ENCODE data around the gene NR5A2. TPM values are rescaled to one million over a fixed set of nuclear protein-coding genes. Genes with fewer than 3 reads are reported as not detected.

The NR5A2 gene
- total RNA-seq, 2 donors from 2014 or later: 0.44 to 0.63 TPM

DNA sequence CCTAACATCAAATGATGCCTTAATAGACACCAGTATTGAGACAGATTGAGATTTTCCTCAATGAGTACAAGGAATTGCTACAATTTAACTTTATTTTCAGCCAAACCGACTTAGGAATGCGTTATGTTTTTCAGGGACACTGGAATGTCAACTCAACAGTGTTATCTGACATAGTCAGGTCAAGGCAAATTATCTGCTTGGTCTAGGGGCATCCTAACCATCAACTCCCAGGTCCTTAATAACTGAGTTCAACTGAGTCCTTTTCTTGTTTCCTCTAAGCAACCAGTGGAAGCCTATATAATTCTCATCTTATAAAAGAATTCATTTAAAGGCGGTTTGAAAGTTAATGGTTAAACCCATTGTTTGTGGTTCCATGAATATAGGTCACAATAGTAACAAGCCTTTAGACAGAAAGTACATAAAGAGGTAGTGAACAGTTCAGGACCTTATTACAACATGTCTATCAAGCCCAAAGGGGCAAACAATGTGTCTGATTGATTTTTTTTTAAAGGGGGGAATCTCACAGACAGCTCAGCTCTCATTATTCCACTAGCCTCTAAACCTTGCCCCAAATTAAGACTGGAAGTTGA lies 32.3 kb upstream of the NR5A2 start:
- H3K36me3 ChIP-seq: no peaks in the 10 kb centered on the region
- H3K27me3 ChIP-seq: no peaks in the 10 kb centered on the region
- no peaks in the 10 kb centered on the region for H3K9me3 ChIP-seq
- DNase-seq (ENCODE audit: low spot score): no peak
- H3K27ac ChIP-seq: no peak overlapping the region
- no peak overlapping the region for H3K4me3 ChIP-seq
- TF ChIP-seq, protein P1, sequence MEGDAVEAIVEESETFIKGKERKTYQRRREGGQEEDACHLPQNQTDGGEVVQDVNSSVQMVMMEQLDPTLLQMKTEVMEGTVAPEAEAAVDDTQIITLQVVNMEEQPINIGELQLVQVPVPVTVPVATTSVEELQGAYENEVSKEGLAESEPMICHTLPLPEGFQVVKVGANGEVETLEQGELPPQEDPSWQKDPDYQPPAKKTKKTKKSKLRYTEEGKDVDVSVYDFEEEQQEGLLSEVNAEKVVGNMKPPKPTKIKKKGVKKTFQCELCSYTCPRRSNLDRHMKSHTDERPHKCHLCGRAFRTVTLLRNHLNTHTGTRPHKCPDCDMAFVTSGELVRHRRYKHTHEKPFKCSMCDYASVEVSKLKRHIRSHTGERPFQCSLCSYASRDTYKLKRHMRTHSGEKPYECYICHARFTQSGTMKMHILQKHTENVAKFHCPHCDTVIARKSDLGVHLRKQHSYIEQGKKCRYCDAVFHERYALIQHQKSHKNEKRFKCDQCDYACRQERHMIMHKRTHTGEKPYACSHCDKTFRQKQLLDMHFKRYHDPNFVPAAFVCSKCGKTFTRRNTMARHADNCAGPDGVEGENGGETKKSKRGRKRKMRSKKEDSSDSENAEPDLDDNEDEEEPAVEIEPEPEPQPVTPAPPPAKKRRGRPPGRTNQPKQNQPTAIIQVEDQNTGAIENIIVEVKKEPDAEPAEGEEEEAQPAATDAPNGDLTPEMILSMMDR (IDR thresholded peaks at IDR 0.05): no peak
- no peaks in the 10 kb centered on the region for H3K4me1 ChIP-seq

DNA sequence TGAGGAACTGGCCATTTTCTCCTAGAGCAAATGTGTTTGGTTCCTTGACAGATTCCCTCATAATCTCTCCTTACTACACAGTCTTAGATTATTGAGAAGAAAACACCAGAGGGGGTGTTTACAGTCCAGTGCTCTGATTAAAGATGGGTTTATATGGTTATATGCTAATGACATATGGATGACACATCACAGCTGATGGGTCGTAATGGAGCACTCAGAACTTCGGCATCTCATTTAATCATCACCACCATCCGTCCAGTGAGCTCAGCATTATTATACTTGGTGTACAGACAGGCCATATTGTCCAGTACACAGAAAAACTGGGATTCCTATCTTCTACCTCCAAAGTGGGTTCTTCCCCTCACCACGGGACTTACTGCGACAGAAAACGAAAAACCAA lies 22.3 kb upstream of the NR5A2 start:
- Histone ChIP-seq H3K36me3 (no peaks in the 10 kb centered on the region), H3K27ac (no peak overlapping the region), H3K27me3 (no peaks in the 10 kb centered on the region), H3K4me3 (no peak overlapping the region), H3K4me1 (no peaks in the 10 kb centered on the region), H3K9me3 (no peaks in the 10 kb centered on the region)
- DNase-seq (ENCODE audit: low spot score): no peak
- TF ChIP-seq, protein P1 (IDR thresholded peaks at IDR 0.05): no peak

DNA sequence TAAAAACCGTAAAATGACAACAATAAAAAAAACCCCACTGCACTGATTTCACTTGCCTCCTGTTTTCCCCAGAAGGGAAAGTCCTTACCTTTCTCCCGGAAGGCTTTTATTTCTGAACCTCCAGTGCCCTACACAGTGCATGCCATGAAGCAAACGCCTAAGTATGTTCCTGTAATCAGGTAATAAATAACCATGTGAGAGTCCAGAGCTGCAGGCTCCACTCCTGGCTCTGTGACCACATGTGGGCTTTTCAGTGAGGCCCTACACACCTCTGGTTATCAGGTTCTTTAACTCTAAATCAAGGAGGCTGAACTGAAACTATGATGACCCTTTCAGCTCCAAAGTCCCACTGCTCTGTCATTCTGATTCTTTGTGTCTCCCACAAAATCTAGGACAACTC lies 20.8 kb upstream of the NR5A2 start:
- no peaks in the 10 kb centered on the region for H3K27me3 ChIP-seq
- no peak overlapping the region for H3K4me3 ChIP-seq
- DNase-seq (ENCODE audit: low spot score): no peak
- TF ChIP-seq, protein P1 (IDR thresholded peaks at IDR 0.05): no peak
- no peaks in the 10 kb centered on the region for H3K9me3 ChIP-seq
- H3K4me1 ChIP-seq: no peaks in the 10 kb centered on the region
- H3K27ac ChIP-seq: no peak overlapping the region
- no peaks in the 10 kb centered on the region for H3K36me3 ChIP-seq

DNA sequence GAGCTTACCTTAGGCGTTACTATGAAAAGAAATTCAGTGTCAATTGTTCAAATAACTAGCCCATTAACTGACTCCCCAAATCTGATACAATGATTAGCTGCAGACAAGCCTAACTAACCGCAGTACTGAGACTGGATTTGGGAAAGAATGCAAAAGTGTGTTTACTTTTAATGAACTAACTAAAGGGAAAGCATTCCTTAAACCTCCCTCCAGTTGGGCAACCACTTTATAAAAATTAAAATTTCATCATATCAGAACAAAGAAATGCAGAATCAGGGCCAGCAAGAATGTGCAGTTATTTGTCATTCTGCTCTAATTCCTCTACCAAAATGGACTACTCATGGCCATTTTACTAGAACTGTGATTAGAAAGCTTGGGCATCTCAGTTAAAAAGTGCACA lies 11.7 kb upstream of the NR5A2 start:
- Histone ChIP-seq H3K9me3 (no peaks in the 10 kb centered on the region), H3K27ac (no peak overlapping the region), H3K27me3 (no peaks in the 10 kb centered on the region), H3K4me1 (no peaks in the 10 kb centered on the region), H3K4me3 (no peak overlapping the region), H3K36me3 (no peaks in the 10 kb centered on the region)
- no peak for DNase-seq (ENCODE audit: low spot score)
- TF ChIP-seq, protein P1 (IDR thresholded peaks at IDR 0.05): no peak

DNA sequence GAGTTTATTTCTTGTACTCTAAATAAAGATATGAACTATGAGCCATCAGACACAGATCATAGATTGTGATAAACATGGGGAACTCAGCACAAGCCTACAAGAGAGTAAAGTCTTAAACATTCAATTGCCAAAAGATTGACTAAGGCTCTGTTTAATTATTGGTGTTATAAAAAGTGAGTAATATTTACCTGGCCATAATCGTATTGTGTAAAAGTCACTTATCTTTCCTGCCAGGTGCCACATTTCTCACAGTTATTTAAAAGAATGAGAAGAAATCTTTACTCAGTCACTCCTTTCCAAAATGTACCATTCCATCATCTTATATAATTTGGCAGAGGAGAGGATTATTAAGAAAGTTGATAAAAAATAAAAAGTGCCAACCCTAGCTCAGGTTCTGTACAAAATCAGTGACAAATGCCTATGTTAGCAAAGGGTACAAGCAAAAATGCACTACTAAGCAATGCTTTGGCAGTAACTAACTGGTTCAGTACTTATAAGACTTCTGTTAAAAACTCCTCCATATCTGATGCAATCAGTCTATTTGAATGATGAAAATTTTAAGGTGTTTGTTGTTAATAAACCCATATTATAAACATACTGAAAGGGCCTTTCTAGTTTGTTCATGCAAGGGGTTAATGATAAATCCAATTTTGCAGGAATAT lies 5.8 kb upstream of the NR5A2 start:
- DNase-seq (ENCODE audit: low spot score): no peak
- Histone ChIP-seq H3K27ac (no peak overlapping the region), H3K9me3 (no peaks in the 10 kb centered on the region), H3K4me1 (no peaks in the 10 kb centered on the region), H3K36me3 (no peaks in the 10 kb centered on the region), H3K4me3 (no peak overlapping the region), H3K27me3 (no peaks in the 10 kb centered on the region)
- TF ChIP-seq, protein P1 (IDR thresholded peaks at IDR 0.05): no peak
